ENCODE data around the gene DYRK4.
A peak's percentile ranks its signal among the peaks of the same experiment; 100 is the strongest.

The DYRK4 gene

GRCh38 chr12:4626543-4626942 is 64.5 kb downstream of the DYRK4 start:
- no peak for DNase-seq

GRCh38 chr12:4628406-4628805 is 66.4 kb downstream of the DYRK4 start:
- DNase-seq = no peak

GRCh38 chr12:4630262-4630661 is 68.3 kb downstream of the DYRK4 start:
- no peak for DNase-seq

GRCh38 chr12:4643747-4644146 is 81.7 kb downstream of the DYRK4 start:
- no peak for DNase-seq

GRCh38 chr12:4645023-4645422 is 83.0 kb downstream of the DYRK4 start:
- no peak for DNase-seq

- DNase-seq = no peak
Observed at GRCh38 chr12:4648104-4648500, 86.1 kb downstream of the DYRK4 start.

- peak; percentile 86 for DNase-seq
Observed at GRCh38 chr12:4648501-4649357, 86.7 kb downstream of the DYRK4 start, which contains the start of the genes AKAP3 and NDUFA9. Gene AKAP3, minus strand, starts transcription at chr12:4649051. Its CDS starts 10,855 bp downstream, at chr12:4638196. Gene NDUFA9, plus strand, starts transcription at chr12:4649114. Its CDS starts 13 bp downstream, at chr12:4649127.

GRCh38 chr12:4649358-4649661 is 87.3 kb downstream of the DYRK4 start:
- DNase-seq = no peak

- no peak for DNase-seq
Observed at GRCh38 chr12:4653257-4653656, 91.2 kb downstream of the DYRK4 start.

- DNase-seq = no peak
Observed at GRCh38 chr12:4653691-4654090, 91.7 kb downstream of the DYRK4 start.
